Upper lobe of left lung (tissue), 4 donors: Measurements from ENCODE around the gene SRA1.

Experiments
- POLR2A ChIP-seq, 4 donors: fragments of 450-650 bp; IDR thresholded peaks; one replicate each; pipeline ENCODE4 v1.5.1; 2016 to 2017; ENCODE audit warnings: antibody characterized with exemption in 4 of 4, mild to moderate bottlenecking in 2 of 4
- POLR2AphosphoS5 ChIP-seq, 2 donors: sonication (generic); formaldehyde crosslinking; IDR thresholded peaks; one replicate each; pipeline ENCODE4 v1.5.1; 2017; ENCODE audit warnings: antibody characterized with exemption in 2 of 2
- TF ChIP-seq, protein P1 (sequence below), 6 experiments: fragments of 450-650 bp in 4 of 6; fragments of 200-600 bp in 2 of 6; sonication (generic) in 2 of 6; IDR thresholded peaks; one replicate each; pipeline ENCODE4 v1.5.1; 2016 to 2019; ENCODE audit warnings: antibody characterized with exemption in 6 of 6

- TF ChIP-seq, protein P1, sequence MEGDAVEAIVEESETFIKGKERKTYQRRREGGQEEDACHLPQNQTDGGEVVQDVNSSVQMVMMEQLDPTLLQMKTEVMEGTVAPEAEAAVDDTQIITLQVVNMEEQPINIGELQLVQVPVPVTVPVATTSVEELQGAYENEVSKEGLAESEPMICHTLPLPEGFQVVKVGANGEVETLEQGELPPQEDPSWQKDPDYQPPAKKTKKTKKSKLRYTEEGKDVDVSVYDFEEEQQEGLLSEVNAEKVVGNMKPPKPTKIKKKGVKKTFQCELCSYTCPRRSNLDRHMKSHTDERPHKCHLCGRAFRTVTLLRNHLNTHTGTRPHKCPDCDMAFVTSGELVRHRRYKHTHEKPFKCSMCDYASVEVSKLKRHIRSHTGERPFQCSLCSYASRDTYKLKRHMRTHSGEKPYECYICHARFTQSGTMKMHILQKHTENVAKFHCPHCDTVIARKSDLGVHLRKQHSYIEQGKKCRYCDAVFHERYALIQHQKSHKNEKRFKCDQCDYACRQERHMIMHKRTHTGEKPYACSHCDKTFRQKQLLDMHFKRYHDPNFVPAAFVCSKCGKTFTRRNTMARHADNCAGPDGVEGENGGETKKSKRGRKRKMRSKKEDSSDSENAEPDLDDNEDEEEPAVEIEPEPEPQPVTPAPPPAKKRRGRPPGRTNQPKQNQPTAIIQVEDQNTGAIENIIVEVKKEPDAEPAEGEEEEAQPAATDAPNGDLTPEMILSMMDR (IDR thresholded peaks at IDR 0.05) = no peak
- TF ChIP-seq POLR2A (IDR thresholded peaks at IDR 0.05) = no peak
- TF ChIP-seq POLR2AphosphoS5 (IDR thresholded peaks at IDR 0.05) = peak in 1 of 2 donors; percentile 19
These were observed 13.8 kb upstream of the SRA1 start for GRCh38 chr5:140571105-140571504.
